Activated CD8-positive, alpha-beta memory T cell treated with anti-CD3 and anti-CD28 coated beads for 4 hours (primary cell): ENCODE results near the gene MUC6.

ENCODE experiments used
- DNase-seq, 2 donors: peaks; one replicate each; pipeline ENCODE4 v3.0.0-alpha.2; 2020; ENCODE audit warnings: low read depth in 2 of 2

The MUC6 gene

DNA sequence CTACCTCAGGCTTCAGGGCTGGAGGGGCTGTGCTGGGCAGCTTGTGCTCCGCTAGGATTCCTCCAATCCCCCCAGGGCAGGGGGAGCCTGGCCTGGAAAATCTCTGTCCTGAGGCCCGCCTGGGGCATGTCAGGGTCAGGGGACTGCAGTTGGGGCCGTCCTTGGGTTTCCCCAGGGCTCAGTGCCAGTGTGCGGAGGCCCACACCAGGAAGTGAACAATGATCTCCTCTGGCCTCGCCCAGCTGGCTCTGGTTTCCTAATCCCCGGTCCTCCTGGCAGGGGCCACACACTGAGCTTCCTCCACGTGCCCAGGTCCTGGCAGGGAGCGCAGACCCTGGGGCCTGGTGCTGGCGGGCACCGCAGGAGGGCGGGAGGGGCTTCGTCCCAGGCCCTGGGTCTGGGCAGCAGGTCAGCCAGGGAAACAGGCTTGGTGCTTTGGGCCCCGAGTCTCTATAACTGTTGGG, 36.8 kb upstream of the MUC6 start:
- DNase-seq, result no peak

DNA sequence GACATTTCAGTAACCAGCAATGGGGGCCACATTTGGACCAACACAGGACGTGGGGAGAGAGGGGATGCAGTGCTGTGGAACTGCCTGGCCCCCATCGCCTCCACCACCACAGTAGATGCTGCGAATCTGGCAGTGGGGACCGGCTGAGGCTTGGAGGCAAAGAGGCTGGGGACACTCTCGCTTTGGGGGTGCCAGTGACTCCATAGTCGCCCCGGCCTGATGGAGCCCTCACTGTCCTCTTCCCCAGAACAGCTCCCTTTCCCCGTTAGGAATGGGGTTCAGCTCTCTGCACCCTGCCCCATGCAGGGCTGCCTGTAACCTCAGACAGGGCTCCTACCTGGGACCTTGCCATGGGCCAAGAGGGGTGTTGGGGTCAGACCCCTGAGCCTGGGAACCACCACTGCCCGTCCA, 36.3 kb upstream of the MUC6 start:
- no peak for DNase-seq

DNA sequence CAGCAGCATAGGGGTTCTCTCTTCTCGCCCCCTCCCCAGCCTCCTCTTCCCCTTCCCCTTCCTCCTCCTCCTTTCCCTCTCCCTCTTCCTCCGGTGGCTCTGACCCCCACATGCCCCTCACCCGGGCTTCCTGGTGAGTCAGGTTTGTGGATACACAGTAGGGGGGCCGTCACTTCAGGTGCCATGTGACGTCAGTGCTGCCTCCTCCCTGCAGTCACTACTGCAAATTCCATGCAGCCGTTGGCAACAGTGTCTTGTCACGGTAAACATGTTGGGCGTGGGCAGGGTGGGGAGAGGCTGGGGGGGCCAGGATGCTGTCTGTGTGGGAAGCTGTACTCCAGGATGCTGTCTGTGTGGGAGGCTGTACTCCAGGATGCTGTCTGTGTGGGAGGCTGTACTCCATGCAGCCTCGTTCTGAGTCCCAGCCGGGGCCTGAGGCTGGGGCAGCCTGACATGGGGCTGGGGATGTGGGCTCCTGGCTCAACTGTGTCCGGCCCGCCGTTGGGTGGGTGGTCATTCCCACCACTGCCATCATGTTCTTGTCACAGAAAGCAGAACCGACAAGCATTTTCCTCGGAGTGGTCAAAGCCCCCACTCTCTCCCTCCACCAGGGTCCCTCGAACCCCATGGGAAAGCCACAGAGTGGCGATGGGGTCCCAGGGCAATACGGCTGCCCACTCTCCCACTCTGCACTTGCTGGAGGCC, 35.8 kb upstream of the MUC6 start:
- DNase-seq, result no peak

DNA sequence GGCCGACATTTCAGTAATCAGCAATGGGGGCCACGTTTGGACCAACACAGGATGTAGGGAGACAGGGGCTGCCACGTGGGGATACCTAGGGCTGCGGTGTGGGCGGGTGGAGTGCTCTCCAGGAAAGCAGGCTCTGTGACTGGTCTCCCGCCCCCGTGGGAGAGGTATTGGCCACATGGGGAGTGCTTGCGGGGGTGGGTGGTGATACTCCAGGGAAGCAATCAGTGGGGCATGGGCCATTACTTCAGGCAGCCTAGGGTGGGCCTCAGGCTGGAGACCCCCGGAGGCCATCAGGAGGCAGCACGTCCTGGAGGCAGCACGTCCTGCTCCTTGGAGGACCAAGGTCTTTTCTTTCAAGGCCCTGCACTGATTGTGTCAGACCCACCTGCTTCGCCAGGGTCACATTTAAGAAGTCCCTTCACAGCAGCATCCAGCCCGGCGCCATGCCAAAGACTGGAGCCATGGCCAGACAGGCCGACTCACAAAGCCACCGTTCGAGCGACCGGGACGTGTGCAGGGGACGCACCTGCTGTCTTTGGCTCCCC, 35.1 kb upstream of the MUC6 start:
- DNase-seq, result no peak

DNA sequence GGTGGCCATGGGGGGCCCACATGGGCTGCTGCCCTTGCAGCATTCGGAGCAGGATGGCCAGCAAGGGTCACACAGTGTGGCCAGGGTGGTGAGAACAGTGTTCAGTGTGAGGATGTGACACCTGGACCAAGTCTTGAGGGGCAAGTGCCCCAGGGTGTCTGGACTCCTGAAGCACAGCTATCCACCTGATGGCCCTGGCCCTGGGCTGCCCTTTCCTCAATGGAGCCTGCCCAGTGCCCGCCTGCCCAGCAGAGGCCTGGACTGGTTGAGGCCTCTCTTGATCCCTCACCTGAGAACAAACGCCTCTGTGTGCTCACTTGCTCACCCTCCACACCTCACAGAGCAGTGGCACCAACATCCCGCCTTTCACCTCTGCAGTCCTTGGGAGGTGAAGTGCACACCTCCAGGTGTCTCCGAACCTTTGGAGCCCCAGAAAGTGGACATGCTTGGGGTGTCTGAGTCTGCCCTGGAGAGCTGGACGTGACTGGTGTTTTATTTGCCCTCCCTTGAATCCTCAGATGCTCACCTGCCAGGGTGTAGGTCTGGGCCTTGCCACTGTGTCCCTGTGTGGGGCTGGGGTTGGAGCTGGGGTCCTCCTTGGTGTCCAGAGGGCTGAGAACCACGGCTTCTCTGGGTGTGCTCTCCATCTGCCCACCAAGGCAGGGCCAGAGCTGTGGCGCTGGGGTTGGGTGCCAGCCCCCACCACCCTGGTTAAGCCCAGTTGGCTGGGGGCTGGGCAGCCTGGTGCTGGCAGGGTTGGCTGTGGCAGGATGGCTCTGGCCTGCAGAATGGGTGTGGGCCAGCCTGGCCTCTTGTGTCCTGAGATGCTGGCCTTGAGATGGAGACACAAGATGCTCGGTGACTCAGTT, 34.3 kb upstream of the MUC6 start:
- DNase-seq, result no peak

DNA sequence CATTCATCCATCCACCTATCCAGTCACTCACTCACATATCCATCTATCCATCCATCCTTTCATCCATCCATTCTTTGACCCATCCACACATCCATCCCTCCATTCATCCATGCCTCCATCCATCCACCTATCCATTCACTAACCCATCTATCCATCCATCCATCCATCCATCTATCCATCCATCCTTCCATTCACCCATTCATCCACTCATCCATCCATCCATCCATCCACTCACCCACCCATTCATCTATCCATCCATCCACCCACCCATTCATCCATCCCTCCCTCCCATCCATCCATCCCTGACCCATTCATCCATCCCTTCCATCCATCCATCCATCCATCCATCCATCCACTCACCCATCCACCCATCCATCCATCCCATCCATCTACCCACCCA, 33.2 kb upstream of the MUC6 start:
- no peak for DNase-seq

DNA sequence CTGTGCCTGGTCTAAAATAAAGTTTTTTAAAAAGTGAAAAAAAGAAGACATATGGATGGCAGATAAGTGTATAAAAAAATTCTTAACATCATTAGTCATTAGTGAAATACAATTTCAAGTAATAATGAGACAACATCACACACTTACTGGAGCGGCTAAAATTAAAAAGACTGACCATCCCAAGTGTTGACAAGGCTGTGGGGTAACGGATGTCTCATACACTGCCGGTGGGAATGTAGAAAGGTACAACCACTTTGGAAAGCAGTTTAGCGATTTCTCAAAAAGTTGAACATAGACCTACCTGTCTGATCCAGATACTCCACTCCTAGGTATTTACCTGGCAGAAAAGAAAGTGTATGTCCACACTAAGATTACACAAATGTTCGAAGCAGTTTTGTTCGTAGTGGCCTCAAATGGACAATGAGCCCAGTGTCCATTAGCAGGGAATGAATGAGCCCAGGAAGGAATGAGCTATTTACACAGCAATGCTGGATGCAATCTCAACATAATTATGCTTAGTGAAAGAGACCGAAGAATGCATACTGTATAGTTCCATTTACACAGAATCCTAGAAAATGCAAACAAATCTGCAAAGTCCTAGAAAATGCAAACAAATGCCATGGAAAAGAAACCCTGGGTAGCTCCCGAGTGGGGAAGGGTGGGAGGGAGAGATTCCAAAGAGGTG, 31.4 kb upstream of the MUC6 start:
- DNase-seq, result no peak

DNA sequence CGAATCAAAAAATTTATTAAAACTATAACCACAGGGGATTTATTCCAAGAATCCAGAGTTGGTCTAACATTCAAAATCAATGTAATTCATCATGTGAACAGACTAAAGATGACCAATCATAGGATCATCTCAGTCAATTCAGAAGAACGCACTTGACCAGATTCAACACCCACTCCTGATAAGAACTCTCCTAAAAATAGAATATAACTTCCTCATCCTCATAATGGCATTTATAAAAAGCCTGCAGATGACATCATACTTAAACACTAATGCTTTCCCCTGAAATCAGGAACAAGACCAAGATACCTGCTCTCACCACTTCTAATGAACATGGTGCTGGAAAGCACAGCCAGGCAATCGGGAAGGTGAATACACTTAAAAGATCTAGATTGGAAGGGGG, 27.6 kb upstream of the MUC6 start:
- no peak for DNase-seq

DNA sequence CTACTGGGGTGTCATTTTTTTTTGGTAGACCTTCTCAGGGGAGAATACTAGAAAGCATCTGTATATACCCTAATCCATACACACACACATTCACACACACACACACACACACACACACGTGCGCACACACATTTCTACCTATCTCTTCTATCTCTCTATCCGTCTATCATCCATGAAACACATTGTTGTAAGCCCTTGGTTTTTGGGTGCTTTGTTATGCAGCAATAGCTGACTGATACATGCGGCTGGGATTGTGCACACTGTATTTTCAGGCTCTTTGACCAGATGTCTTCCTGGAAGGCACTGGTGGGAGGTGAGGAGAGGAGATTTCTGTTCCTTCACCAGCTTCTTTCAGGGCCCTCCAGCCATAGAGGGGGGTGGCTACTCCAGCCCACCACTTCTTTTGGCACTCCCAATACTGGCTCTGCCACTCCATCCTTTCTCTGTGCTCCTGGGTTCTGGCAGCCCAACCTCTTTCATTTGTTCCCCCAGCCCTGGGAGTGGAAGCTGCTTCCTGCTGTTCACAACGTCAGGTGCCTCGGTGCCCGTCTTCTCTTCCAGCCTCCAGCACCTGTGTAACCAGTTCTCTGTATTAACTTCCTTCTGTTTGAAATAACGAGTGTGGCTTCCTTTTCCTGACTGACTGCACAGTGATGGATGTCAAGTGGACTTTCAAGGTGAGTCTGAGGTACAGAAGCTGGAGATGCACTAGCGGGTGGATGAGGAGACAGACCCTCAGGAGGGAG, 25.7 kb upstream of the MUC6 start:
- DNase-seq, result no peak

DNA sequence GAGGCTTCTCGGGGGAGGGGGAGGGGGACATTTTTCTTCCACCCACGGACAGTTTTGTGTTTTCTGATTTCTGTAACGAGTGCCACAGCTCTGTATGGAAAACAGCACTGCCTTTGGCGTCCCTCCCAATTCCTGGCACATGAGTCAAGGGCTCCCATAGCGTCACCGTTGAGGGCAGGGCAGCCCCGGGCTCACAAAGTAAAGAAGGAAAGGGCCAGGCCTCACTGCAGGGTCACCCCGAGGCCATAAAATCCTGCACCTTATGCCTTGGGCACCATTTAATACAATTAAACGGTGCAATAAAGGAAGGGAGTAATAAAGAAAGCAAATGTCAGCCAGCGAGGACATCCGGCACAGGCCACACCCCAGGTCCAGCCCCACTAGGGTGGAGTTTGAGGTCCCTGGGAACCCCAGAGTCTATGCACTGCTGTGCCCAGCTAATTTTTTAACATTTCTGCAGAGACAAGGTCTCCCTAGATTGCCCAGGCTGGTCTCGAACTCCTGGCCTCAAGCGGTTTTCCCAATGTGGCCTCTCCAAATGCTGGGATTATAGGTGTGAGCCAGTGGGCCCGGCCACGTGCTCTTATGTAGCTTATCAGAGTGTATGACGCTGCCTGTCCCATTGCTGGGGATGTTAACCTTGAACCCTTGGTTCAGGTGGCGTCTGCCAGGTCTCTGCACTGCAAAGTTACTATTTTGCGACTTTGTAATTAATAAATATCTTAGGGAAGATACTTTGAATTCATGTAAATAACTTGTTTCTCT, 24.5 kb upstream of the MUC6 start:
- no peak for DNase-seq

DNA sequence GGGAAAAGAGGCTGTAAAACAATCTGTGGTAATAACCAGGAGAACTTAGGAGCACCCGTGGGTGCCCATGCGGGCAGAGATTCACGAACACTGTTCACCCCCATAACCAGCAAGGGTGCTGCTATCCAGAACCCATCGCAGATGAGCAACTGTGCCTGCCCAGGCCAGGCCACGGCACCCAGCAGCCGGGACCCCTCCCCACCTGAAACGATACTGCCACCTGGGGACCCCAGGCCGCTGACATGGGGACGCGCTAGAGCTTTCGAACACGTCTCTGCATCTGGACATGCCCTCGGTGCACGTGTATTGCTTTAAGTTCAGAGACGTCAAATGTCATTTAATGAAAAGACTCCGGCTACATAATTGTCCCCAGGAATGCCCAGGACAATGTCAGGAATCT, 23.9 kb upstream of the MUC6 start:
- no peak for DNase-seq

DNA sequence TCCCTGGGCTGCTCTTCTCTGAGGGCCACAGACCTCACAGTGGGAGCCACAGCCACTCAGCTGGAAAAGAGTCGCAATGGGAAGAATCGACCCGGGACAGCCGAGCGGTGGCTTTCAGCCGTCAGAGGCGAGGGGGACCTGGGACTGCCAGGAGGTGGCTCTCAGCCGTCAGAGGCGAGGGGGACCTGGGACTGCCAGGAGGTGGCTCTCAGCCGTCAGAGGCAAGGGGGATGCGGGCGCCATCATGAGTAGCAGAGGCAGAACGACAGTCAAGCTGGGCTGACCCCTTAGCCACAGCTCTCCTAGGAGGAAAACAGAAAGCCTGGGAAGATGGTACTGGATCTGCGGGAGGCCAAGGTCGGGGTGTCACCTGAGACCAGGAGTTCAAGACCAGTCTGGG, 23.2 kb upstream of the MUC6 start:
- DNase-seq, result no peak

DNA sequence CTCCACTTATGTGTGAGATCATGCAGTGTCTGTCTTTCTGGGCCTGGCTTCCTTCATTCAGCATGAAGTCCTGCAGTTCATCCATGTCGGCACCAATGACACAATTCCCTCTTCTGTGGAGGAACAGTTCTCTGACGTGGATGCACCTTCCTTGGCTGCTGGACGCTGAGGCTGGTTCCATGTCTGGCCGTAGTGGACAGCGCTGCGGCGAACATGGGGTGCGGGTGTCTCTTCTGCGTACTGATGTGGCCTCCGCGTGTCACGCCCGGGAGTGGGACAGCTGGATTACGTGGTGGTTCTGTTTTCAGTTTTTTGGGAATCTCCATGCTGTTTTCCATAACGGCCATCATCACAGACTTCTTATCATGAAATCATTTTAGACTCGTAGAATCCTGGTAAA, 21.3 kb upstream of the MUC6 start:
- DNase-seq, result no peak

DNA sequence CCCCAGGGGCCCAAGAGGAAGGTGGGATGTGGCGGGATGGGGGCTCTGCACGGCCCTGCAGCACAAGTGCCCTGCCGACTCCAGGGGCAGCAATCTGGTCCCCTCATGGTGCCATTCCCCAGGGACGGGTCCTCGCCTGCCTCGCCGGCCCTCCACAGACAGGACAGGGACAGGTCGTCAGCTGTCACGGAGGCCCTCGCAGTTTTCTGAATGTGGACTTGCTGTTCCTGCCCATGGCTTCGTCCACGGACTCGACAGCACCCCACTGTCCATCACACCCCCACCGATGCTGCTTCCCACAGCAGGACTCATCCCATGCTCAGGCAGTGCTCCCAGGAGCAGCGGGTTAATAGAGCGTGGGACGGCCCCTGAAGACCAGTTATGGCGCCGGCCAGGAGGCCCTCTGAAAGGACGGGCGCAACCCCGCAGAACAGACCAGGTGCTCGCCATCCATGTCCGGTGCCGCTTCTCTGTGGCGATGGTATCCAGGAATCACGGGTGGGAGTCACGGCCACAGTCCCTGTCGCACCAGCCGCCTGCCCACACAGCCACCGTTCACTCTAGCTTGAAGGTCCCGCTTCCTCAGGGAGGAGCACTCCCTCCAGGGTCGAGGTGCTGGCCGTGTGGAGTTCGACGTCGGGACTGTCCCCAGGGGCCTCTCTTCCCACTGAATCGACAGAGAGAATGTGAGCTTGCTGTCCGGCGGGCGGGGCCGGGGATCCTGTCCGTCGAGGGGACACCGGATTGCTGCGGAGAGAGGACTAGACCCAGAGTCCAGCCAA, 19.7 kb upstream of the MUC6 start:
- DNase-seq, result no peak

DNA sequence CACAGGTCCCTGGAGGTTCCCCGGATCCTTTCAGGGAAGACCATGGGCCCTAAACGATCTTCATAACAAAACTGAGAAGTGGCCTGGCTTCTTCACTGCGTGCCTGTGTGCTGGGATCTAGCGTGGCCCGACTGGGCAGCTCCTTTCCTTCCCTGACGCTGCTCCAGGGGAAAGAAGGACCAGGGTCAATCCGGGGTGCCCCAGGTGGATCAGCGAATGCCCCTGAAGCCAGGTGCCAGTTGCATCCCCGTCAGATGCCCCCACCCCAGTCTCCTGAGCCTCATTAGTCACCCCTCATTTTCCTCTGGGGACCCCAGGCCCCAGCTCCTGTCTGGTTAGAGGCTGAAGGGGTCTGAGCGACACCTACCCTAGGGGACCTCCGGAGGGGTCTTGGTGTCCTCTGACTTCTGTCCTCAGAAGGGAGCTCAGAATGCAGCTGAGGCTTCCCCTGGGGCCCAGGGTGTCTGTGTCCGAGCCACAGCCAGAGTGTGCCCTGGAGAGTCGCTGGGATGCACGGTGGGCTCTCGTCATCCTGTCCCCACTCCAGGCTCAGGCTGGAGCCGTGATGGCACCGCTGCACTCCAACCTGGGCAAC, 18.7 kb upstream of the MUC6 start:
- DNase-seq, result no peak

DNA sequence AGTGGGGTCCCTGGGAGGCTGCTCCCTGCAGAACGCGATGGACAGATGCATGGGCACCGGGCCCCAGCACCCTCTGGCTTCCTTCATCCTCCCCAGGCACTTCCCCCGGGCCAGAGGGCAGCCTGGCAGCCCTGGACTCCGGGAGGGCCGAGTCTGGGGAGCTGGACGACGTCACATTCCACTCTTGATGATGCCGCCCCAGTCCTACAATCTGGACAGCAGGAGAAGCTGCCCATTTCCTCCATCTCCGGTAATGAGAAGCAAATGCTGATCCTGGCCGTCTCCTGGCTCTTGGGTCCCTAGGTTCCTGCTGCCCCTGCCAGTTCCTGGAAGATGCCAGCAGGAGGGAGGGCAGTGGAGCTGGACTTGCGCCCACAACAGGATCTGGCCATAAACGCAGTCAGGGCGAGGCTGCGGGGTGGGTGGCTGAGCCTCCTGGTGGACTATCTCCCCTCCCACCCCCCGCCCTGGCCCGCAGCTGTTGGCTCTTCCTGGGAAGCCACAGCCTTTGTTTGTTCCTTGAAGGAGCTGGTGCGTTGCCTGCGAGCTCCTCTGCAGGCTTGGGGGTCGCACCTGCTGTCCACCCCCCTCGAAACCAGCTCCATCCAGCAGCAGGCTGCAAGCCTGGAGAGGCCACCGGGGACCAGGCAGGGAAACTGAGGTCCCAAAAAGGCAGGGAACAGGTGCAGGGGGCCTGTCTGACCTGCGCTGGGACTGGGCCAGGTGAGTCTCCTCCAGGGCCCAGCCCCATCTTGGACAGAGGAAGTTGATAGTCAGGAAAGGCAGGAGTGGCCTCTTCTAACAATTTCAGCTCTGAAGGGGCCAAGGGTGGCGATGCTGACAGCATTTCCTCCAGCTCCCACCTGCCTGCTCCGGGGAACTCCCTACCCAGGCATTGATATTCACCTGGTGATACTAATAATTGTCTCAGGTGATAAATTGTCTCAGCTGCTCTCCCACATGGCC, 17.9 kb upstream of the MUC6 start:
- no peak for DNase-seq

DNA sequence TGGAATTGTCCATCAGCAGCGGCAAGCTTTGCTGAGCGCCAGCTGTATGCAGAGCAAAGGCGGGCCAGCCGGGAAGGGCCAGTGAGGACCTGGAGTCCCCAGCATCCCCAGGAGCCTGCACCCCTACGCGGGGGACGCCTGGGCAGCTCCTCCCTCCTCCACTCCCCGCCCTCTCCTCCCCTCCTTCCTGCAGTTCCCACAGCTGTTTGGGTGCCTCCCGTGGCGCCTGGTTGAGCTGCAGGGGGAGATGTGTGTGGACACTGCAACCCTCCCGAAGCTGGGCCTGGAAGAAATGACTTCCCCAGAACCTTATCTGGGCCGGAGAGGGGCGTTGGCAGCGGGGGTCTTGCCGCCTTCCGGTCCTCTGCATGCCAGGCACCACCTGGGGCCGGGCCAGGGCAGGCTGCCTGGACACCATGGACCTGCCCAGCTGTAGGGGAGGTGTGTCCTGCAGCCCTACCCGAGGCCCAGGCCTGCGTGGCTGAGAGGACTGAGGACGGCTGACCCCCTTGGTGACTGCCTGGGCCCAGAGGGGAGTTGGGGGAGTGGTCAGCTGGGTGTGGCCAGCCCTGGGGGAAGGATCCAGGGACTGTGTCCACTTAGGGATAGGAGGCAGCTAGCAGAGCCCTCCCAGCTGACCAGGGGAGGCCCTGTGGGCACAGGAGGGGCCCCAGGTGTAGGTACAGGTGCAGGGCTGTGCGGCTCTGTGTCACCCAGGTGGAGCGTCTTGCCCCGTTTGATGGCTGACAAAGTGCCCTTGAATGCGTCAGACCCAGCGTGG, 16.8 kb upstream of the MUC6 start:
- no peak for DNase-seq
